ENCODE data around the gene C1D.
A peak's percentile ranks its signal among the peaks of the same experiment; 100 is the strongest.

The C1D gene

GRCh38 chr2:68052717-68053422, 9.9 kb downstream of the C1D start:
- Mint-ChIP-seq H3K27ac (peak overlapping the region in 2 of 3 experiments; percentile 13 to 50), H3K4me1 (peaks cover 27% of the 10 kb centered on the region), H3K4me3 (no peak overlapping the region), H3K9me3 (no peaks in the 10 kb centered on the region), H3K27me3 (ENCODE audit: low read depth) (no peaks in the 10 kb centered on the region), H3K36me3 (ENCODE audit: low read depth) (no peaks in the 10 kb centered on the region)
- no peak for TF ChIP-seq CTCF (IDR thresholded peaks at IDR 0.05; ENCODE audit: unreplicated experiment in 3 of 3)

- Mint-ChIP-seq H3K4me3 (peak overlapping the region in 1 of 3 experiments; percentile 10), H3K9me3 (no peaks in the 10 kb centered on the region), H3K36me3 (ENCODE audit: low read depth) (peaks cover 3% of the 10 kb centered on the region), H3K27ac (peak overlapping the region; percentile 46 to 78 (median 46)), H3K4me1 (peaks cover 36% of the 10 kb centered on the region), H3K27me3 (ENCODE audit: low read depth) (no peaks in the 10 kb centered on the region)
- no peak for TF ChIP-seq CTCF (IDR thresholded peaks at IDR 0.05; ENCODE audit: unreplicated experiment in 3 of 3)
Measured at GRCh38 chr2:68050353-68050752, 12.5 kb downstream of the C1D start.

- Mint-ChIP-seq H3K9me3 (no peaks in the 10 kb centered on the region), H3K4me3 (peak overlapping the region in 1 of 3 experiments; percentile 0)
Measured at GRCh38 chr2:68046642-68047240, 16.1 kb downstream of the C1D start.

GRCh38 chr2:68046224-68046623, 16.6 kb downstream of the C1D start:
- peak overlapping the region; percentile 51 to 66 (median 56) for H3K27ac Mint-ChIP-seq
- no peaks in the 10 kb centered on the region for H3K27me3 Mint-ChIP-seq (ENCODE audit: low read depth)
- H3K4me1 Mint-ChIP-seq = peaks cover 37% of the 10 kb centered on the region
- H3K4me3 Mint-ChIP-seq = no peak overlapping the region
- H3K9me3 Mint-ChIP-seq = no peaks in the 10 kb centered on the region
- no peak for TF ChIP-seq CTCF (IDR thresholded peaks at IDR 0.05; ENCODE audit: unreplicated experiment in 3 of 3)
- H3K36me3 Mint-ChIP-seq (ENCODE audit: low read depth) = peaks cover 20% of the 10 kb centered on the region

More at GRCh38 chr2:68046642-68047240, 16.1 kb downstream of the C1D start:
- Mint-ChIP-seq H3K27ac (peak overlapping the region; percentile 33 to 56 (median 51)), H3K36me3 (ENCODE audit: low read depth) (peaks cover 19% of the 10 kb centered on the region), H3K27me3 (ENCODE audit: low read depth) (no peaks in the 10 kb centered on the region), H3K4me1 (peaks cover 37% of the 10 kb centered on the region)
- no peak for TF ChIP-seq CTCF (IDR thresholded peaks at IDR 0.05; ENCODE audit: unreplicated experiment in 3 of 3)

- Mint-ChIP-seq H3K9me3 (no peaks in the 10 kb centered on the region), H3K27ac (peak overlapping the region; percentile 76 to 80 (median 77)), H3K4me1 (peaks cover 31% of the 10 kb centered on the region), H3K4me3 (no peak overlapping the region), H3K27me3 (ENCODE audit: low read depth) (no peaks in the 10 kb centered on the region), H3K36me3 (ENCODE audit: low read depth) (peaks cover 20% of the 10 kb centered on the region)
- no peak for TF ChIP-seq CTCF (IDR thresholded peaks at IDR 0.05; ENCODE audit: unreplicated experiment in 3 of 3)
Measured at GRCh38 chr2:68045342-68045741, 17.5 kb downstream of the C1D start.

All from nephron (organoid).